BJ (cell line): ENCODE results near the gene CDK19. TPM values are rescaled to one million over a fixed set of nuclear protein-coding genes. Genes with fewer than 3 reads are reported as not detected.

Source experiments
- CTCF ChIA-PET: fragments of 350-600 bp; formaldehyde crosslinking; extraction: SDS; loops from one replicate; lab custom pipeline; 2021; ENCODE audit warnings: antibody characterized with exemption, inconsistent platforms; lab: Yijun Ruan, JAX
- POLR2A ChIA-PET: fragments of 300-600 bp; sonication (Branson Sonifier 250); formaldehyde crosslinking; extraction: SDS; loops from one replicate; lab custom pipeline; 2021; ENCODE audit warnings: antibody characterized with exemption; lab: Charles Lee
- DNase-seq: peaks from one replicate; pipeline ENCODE4 v3.0.0-alpha.2; 2011; ENCODE audit warnings: low read depth
- H3K27me3 ChIP-seq: 2 replicates; pipeline ENCODE4 v1.6.0; 2011; ENCODE audit warnings: low read length; ENCODE audit not compliant: control insufficient read depth, insufficient read depth
- H3K36me3 ChIP-seq: 2 replicates; pipeline ENCODE4 v1.5.1; 2011; ENCODE audit warnings: low read length; ENCODE audit not compliant: control insufficient read depth, insufficient read depth
- H3K4me3 ChIP-seq: 2 replicates; pipeline ENCODE4 v1.5.1; 2011; ENCODE audit warnings: low read depth, mild to moderate bottlenecking, control low read depth, low read length
- polyA plus RNA-seq: library from polyadenylated mRNA; depleted of rRNA; stranded (reverse); fragments of >200 nt; gene quantifications from 2 replicates; pipeline ENCODE4 v1.2.3, GENCODE V29; 2011
- TF ChIP-seq, protein P1 (sequence below): IDR thresholded peaks from 2 replicates; pipeline ENCODE4 v1.5.1; 2011; ENCODE audit warnings: low read depth, mild to moderate bottlenecking, control low read depth, inconsistent platforms, low read length, moderate library complexity; ENCODE audit not compliant: insufficient read depth

The CDK19 gene
- polyA plus RNA-seq, 1 experiment: 11.5 TPM

- Histone ChIP-seq H3K27me3 (no peaks in the 10 kb centered on the region), H3K36me3 (peaks cover 2% of the 10 kb centered on the region; the same call in 1 of the 2 replicates), H3K4me3 (no peak overlapping the region)
- TF ChIP-seq, protein P1, sequence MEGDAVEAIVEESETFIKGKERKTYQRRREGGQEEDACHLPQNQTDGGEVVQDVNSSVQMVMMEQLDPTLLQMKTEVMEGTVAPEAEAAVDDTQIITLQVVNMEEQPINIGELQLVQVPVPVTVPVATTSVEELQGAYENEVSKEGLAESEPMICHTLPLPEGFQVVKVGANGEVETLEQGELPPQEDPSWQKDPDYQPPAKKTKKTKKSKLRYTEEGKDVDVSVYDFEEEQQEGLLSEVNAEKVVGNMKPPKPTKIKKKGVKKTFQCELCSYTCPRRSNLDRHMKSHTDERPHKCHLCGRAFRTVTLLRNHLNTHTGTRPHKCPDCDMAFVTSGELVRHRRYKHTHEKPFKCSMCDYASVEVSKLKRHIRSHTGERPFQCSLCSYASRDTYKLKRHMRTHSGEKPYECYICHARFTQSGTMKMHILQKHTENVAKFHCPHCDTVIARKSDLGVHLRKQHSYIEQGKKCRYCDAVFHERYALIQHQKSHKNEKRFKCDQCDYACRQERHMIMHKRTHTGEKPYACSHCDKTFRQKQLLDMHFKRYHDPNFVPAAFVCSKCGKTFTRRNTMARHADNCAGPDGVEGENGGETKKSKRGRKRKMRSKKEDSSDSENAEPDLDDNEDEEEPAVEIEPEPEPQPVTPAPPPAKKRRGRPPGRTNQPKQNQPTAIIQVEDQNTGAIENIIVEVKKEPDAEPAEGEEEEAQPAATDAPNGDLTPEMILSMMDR: no peak
- DNase-seq: no peak
- POLR2A ChIA-PET: no interaction called here
- CTCF ChIA-PET: interaction anchor here (1.3 kb wide), 1 partner anchor 10 kb away, joined by 3 read pairs; no protein-coding TSS in a partner anchor
Observed at GRCh38 chr6:110655821-110656220, 159.4 kb downstream of the CDK19 start.

GRCh38 chr6:110654096-110654820 lies 161.0 kb downstream of the CDK19 start:
- Histone ChIP-seq H3K4me3 (no peak overlapping the region), H3K27me3 (no peaks in the 10 kb centered on the region), H3K36me3 (no peaks in the 10 kb centered on the region)
- CTCF ChIA-PET: interaction anchor here (1.7 kb wide), 1 partner anchor 29 kb away, joined by 3 read pairs; no protein-coding TSS in a partner anchor
- DNase-seq: no peak
- TF ChIP-seq, protein P1: no peak
- POLR2A ChIA-PET: no interaction called here

GRCh38 chr6:110653381-110653780 lies 161.9 kb downstream of the CDK19 start:
- ChIA-PET POLR2A (no interaction called here), CTCF (interaction anchor here (1.7 kb wide), 2 partner anchors 7 to 30 kb away, joined by 3 to 4 read pairs; no protein-coding TSS in a partner anchor)
- no peak for DNase-seq
- Histone ChIP-seq H3K27me3 (no peaks in the 10 kb centered on the region), H3K4me3 (no peak overlapping the region), H3K36me3 (no peaks in the 10 kb centered on the region)
- TF ChIP-seq, protein P1: no peak

DNA sequence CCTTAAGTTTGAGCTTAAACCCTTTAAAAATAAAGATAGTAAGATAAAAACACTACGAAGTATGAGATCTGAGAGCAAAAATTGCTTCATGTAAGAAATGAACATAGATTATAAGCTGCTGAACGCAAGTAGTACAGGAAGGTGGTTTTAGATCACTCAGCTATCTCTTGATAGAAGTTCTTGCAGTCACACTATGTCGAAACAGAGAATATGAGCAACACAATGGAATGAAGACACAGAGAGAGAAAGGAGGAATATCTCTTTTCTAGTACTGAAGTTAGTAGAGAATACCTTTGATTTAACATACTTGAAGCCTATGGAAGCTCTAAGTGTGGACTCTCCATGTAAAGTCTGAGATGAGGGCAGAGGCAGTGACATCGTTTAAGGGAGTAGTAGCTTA lies 162.7 kb downstream of the CDK19 start:
- ChIA-PET POLR2A (interaction anchor here (0.6 to 0.7 kb wide), 4 partner anchors 19 to 467 kb away, joined by 3 to 4 read pairs (median 4); partner anchors contain the start of gene AMD1), CTCF (interaction anchor here (1.7 kb wide), 1 partner anchor 8 kb away, joined by 4 read pairs; no protein-coding TSS in a partner anchor)
- Histone ChIP-seq H3K36me3 (no peaks in the 10 kb centered on the region), H3K4me3 (no peak overlapping the region), H3K27me3 (no peaks in the 10 kb centered on the region)
- no peak for DNase-seq
- TF ChIP-seq, protein P1: no peak

- POLR2A ChIA-PET: no interaction called here
- Histone ChIP-seq H3K4me3 (no peak overlapping the region), H3K36me3 (peaks cover 2% of the 10 kb centered on the region), H3K27me3 (no peaks in the 10 kb centered on the region)
- CTCF ChIA-PET: interaction anchor here (0.9 kb wide), 1 partner anchor 11 kb away, joined by 4 read pairs; no protein-coding TSS in a partner anchor
- TF ChIP-seq, protein P1: no peak
- DNase-seq: no peak
Observed at GRCh38 chr6:110650755-110651154, 164.5 kb downstream of the CDK19 start.
